Motor neuron (in vitro differentiated cells): ENCODE data around the gene MAP3K9. TPM values are rescaled to one million over a fixed set of nuclear protein-coding genes. Genes with fewer than 3 reads are reported as not detected.

Experiments used
- ATAC-seq, 8 experiments: fragments of 200-7000 bp; cut with Tn5 transposase; replicated peaks in 6 of 8; 2 replicates each; pipeline ENCODE4 v1.8.0; 2021; ENCODE audit warnings: mild to moderate bottlenecking in 8 of 8, moderate library complexity in 8 of 8
- H3K27ac ChIP-seq, 2 donors: fragments of 250-450 bp; sonication (Bioruptor Pico); 2 replicates each; pipeline ENCODE4 v1.9.0; 2021; ENCODE audit warnings: antibody characterized with exemption in 2 of 2, mild to moderate bottlenecking in 2 of 2, moderate library complexity in 1 of 2
- H3K4me1 ChIP-seq, 2 donors: fragments of 250-450 bp; sonication (Bioruptor Pico); replicated peaks in 1 of 2; 2 replicates each; pipeline ENCODE4 v1.6.1; 2021; ENCODE audit warnings: antibody characterized with exemption in 2 of 2, mild to moderate bottlenecking in 2 of 2, moderate library complexity in 1 of 2
- H3K4me3 ChIP-seq, 5 donors: fragments of 250-450 bp; sonication (Bioruptor Pico); 2 replicates each; pipeline ENCODE4 v1.9.0; 2021; ENCODE audit warnings: antibody characterized with exemption in 5 of 5, mild to moderate bottlenecking in 5 of 5, moderate library complexity in 4 of 5
- WGBS, 10 experiments: fragments of 450-650 bp; shearing (Covaris generic); methylation state at CpG; one replicate each; pipeline ENCODE4 v1.0.0; 2022; 5-methylcytosine and 5-hydroxymethylcytosine counted together
- in situ Hi-C, 9 experiments: fragments of 400-800 bp; cut with MboI; loops; one replicate each; pipeline ENCODE4 v1.15.0; 2021; ENCODE audit warnings: low sequenced_read_pairs in 9 of 9, low pct_unique_long_range_greater_than_20kb in 2 of 9; ENCODE audit not compliant: unreplicated experiment in 9 of 9
- total RNA-seq, 8 experiments: library from RNA; unstranded; fragments of 300-600 nt; gene quantifications; 2 replicates each; pipeline versions ENCODE4 v1.2.3 to v1.2.4, GENCODE V29; 2022

MAP3K9 gene
- total RNA-seq, 8 experiments from 2014 or later, result 1.0 to 12.2 (median 10.5) TPM

GRCh38 chr14:70726651-70727375 lies 82.5 kb downstream of the MAP3K9 start:
- in situ Hi-C loops, result no loop called here
- no peaks in the 10 kb centered on the region for H3K4me1 ChIP-seq
- peak in 1 of 8 experiments; percentile 65 for ATAC-seq
- H3K4me3 ChIP-seq, result no peak overlapping the region
- no peak overlapping the region for H3K27ac ChIP-seq
- WGBS, 10 experiments, result 40 to 100% (median 98%) methylated on average over 1 to 6 of the region's 6 CpGs; no CpG with 5 or more reads in 2 of the 10 experiments

- H3K4me3 ChIP-seq, result no peak overlapping the region
- H3K4me1 ChIP-seq, result no peaks in the 10 kb centered on the region
- 40 to 100% (median 80%) methylated on average over 1 to 5 of the region's 6 CpGs; no CpG with 5 or more reads in 3 of the 10 experiments for WGBS, 10 experiments
- no peak overlapping the region for H3K27ac ChIP-seq
- in situ Hi-C loops, result no loop called here
- ATAC-seq, result no peak
Measured at GRCh38 chr14:70724944-70725343, 84.4 kb downstream of the MAP3K9 start.

GRCh38 chr14:70724110-70724509 lies 85.2 kb downstream of the MAP3K9 start:
- no peaks in the 10 kb centered on the region for H3K4me1 ChIP-seq
- H3K4me3 ChIP-seq, result no peak overlapping the region
- in situ Hi-C loops, result no loop called here
- H3K27ac ChIP-seq, result no peak overlapping the region
- ATAC-seq, result peak in 2 of 8 experiments; percentile 29 to 57
- WGBS, 10 experiments, result 0 to 83% (median 50%) methylated on average over 1 to 3 of the region's 3 CpGs; no CpG with 5 or more reads in 3 of the 10 experiments

GRCh38 chr14:70723276-70723675 lies 86.0 kb downstream of the MAP3K9 start:
- in situ Hi-C loops, result no loop called here
- Histone ChIP-seq H3K27ac (no peak overlapping the region), H3K4me3 (no peak overlapping the region), H3K4me1 (no peaks in the 10 kb centered on the region)
- WGBS, 10 experiments, result 0 to 100% (median 71%) methylated on average over 1 to 4 of the region's 5 CpGs; no CpG with 5 or more reads in 3 of the 10 experiments
- no peak for ATAC-seq

- no peak for ATAC-seq
- in situ Hi-C loops, result no loop called here
- no peak overlapping the region for H3K27ac ChIP-seq
- WGBS, 10 experiments, result 17 to 88% (median 58%) methylated on average over 1 to 3 of the region's 3 CpGs
- H3K4me3 ChIP-seq, result no peak overlapping the region
- no peaks in the 10 kb centered on the region for H3K4me1 ChIP-seq
Measured at GRCh38 chr14:70722418-70722817, 86.9 kb downstream of the MAP3K9 start.

- WGBS, 10 experiments, result 20 to 83% (median 40%) methylated on average over 1 to 2 of the region's 2 CpGs; no CpG with 5 or more reads in 5 of the 10 experiments
- Histone ChIP-seq H3K27ac (no peak overlapping the region), H3K4me1 (no peaks in the 10 kb centered on the region), H3K4me3 (no peak overlapping the region)
- in situ Hi-C loops, result no loop called here
- ATAC-seq, result peak in 1 of 8 experiments; percentile 28
Measured at GRCh38 chr14:70721542-70721941, 87.8 kb downstream of the MAP3K9 start.

- Histone ChIP-seq H3K27ac (no peak overlapping the region), H3K4me3 (no peak overlapping the region), H3K4me1 (peaks cover 0 to 4% of the 10 kb centered on the region in 2 donors)
- WGBS, 10 experiments, result 50 to 100% (median 80%) methylated on average over 1 to 8 of the region's 8 CpGs; no CpG with 5 or more reads in 5 of the 10 experiments
- peak in 3 of 8 experiments; percentile 84 to 98 (median 86) for ATAC-seq
- in situ Hi-C loops, result loop anchor here in 2 of 9 experiments (10.0 kb wide), 1 partner anchor 94 kb away; no protein-coding TSS in a partner anchor
Measured at GRCh38 chr14:70718383-70719118, 90.8 kb downstream of the MAP3K9 start.

- H3K4me3 ChIP-seq, result no peak overlapping the region
- peaks cover 0 to 8% of the 10 kb centered on the region in 2 donors for H3K4me1 ChIP-seq
- H3K27ac ChIP-seq, result no peak overlapping the region
- ATAC-seq, result peak in 1 of 8 experiments; percentile 22
- in situ Hi-C loops, result loop anchor here in 2 of 9 experiments (10.0 kb wide), 1 partner anchor 92 kb away; no protein-coding TSS in a partner anchor
- WGBS, 10 experiments, result 18 to 100% (median 80%) methylated on average over 1 of the region's 1 CpG; no CpG with 5 or more reads in 2 of the 10 experiments
Measured at GRCh38 chr14:70716958-70717357, 92.4 kb downstream of the MAP3K9 start.

- no peak for ATAC-seq
- Histone ChIP-seq H3K4me3 (no peak overlapping the region), H3K27ac (no peak overlapping the region), H3K4me1 (peaks cover 0 to 8% of the 10 kb centered on the region in 2 donors)
- in situ Hi-C loops, result loop anchor here in 2 of 9 experiments (10.0 kb wide), 1 partner anchor 92 kb away; no protein-coding TSS in a partner anchor
- 15 to 82% (median 71%) methylated on average over 1 to 5 of the region's 5 CpGs; no CpG with 5 or more reads in 3 of the 10 experiments for WGBS, 10 experiments
Measured at GRCh38 chr14:70716483-70716882, 92.8 kb downstream of the MAP3K9 start.

- Histone ChIP-seq H3K27ac (no peak overlapping the region), H3K4me3 (no peak overlapping the region), H3K4me1 (peaks cover 0 to 8% of the 10 kb centered on the region in 2 donors)
- WGBS, 10 experiments, result 0 to 20% (median 9%) methylated on average over 1 to 8 of the region's 8 CpGs; no CpG with 5 or more reads in 1 of the 10 experiments
- peak in 2 of 8 experiments; percentile 19 for ATAC-seq
- in situ Hi-C loops, result loop anchor here in 2 of 9 experiments (10.0 kb wide), 1 partner anchor 89 kb away; no protein-coding TSS in a partner anchor
Measured at GRCh38 chr14:70714055-70714550, 95.2 kb downstream of the MAP3K9 start.

- WGBS, 10 experiments, result 24 to 100% (median 60%) methylated on average over 1 to 3 of the region's 3 CpGs; no CpG with 5 or more reads in 2 of the 10 experiments
- in situ Hi-C loops, result loop anchor here in 2 of 9 experiments (10.0 kb wide), 1 partner anchor 89 kb away; no protein-coding TSS in a partner anchor
- peak in 1 of 8 experiments; percentile 40 for ATAC-seq
- H3K27ac ChIP-seq, result no peak overlapping the region
- H3K4me3 ChIP-seq, result no peak overlapping the region
- peaks cover 0 to 8% of the 10 kb centered on the region in 2 donors for H3K4me1 ChIP-seq
Measured at GRCh38 chr14:70713511-70713916, 95.8 kb downstream of the MAP3K9 start.

GRCh38 chr14:70713096-70713495 lies 96.2 kb downstream of the MAP3K9 start:
- WGBS, 10 experiments, result 50 to 100% (median 79%) methylated on average over 1 to 4 of the region's 4 CpGs; no CpG with 5 or more reads in 3 of the 10 experiments
- no peak overlapping the region for H3K27ac ChIP-seq
- peaks cover 0 to 8% of the 10 kb centered on the region in 2 donors for H3K4me1 ChIP-seq
- ATAC-seq, result no peak
- in situ Hi-C loops, result loop anchor here in 2 of 9 experiments (10.0 kb wide), 1 partner anchor 88 kb away; no protein-coding TSS in a partner anchor
- no peak overlapping the region for H3K4me3 ChIP-seq
